ENCODE measurements around the gene MBD6. TPM values are rescaled to one million over a fixed set of nuclear protein-coding genes. Genes with fewer than 3 reads are reported as not detected.
"Not testable (repeated sequence)": the region's sequence is repeated elsewhere in the genome, so short reads cannot be mapped to it uniquely, and the experiment has no call there.

MBD6 gene
- polyA plus RNA-seq, 1 donor, result 67.7 TPM

DNA sequence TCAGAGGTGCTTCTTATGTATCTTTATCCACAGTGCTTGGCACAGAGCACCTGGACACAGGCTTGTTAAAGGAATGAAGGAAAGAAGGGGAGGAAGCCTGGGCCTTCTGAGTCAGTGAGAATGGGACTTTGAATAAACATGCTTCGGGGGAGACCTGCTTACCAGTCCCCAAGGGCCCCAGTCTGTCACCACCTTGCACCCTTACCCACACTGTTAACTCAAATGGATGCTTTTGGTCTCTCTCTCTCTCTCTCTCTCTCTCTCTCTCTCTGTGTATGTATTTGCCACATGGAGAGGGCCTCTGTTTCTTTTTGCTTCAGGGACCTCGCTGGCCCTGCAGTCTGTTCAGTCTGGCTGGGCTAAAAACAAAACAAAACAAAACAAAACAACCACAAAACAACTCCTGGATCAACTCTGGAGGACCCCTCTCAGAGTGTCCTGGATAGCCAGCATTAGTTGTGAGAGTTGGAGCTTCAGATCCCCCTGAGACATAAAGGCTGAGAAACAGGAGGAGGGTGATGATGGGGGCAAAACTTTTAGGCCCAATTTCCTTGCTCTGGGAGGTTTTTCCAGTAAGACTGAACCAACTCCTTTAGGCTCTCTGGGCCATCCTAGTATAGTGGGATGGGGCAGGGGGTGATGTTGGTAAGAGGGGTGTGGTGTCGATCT, 29.1 kb downstream of the MBD6 start:
- no peaks in the 10 kb centered on the region for H3K9me3 ChIP-seq (ENCODE audit: control insufficient read depth, low read depth, low read length)
- DNase-seq, result no peak
- peaks cover 70% of the 10 kb centered on the region for H3K27me3 ChIP-seq (ENCODE audit: control insufficient read depth, insufficient read depth, low read length)
- WGBS (ENCODE audit: insufficient coverage, low lambda C conversion rate), result no CpG with 5 or more reads among the region's 3 CpGs
- no peak overlapping the region for H3K27ac ChIP-seq (ENCODE audit: low read length)
- no peak overlapping the region for H3K4me3 ChIP-seq (ENCODE audit: low read length)
- peaks cover 3% of the 10 kb centered on the region for H3K4me1 ChIP-seq (ENCODE audit: control insufficient read depth, insufficient read depth, low read length)
- no peaks in the 10 kb centered on the region for H3K36me3 ChIP-seq (ENCODE audit: control insufficient read depth, insufficient read depth, low read length)

DNA sequence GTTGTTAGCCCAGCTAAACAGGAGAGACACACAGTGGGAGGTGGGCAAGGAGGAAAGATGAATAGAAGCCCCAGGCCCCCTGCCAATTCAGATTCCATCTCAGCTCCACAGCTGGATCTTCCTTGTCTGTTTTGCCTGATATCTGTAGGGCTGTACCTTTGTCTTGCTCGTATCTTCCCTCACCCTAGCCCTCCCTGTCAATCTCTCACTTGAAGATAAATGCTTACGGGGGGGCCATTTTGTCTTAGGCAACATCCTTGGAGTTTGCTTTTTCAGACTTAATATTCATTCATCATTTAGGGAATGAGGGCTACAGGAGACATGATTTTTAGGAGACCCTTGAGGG, 29.7 kb downstream of the MBD6 start:
- Histone ChIP-seq H3K27ac (ENCODE audit: low read length) (no peak overlapping the region), H3K4me3 (ENCODE audit: low read length) (no peak overlapping the region), H3K36me3 (ENCODE audit: control insufficient read depth, insufficient read depth, low read length) (no peaks in the 10 kb centered on the region), H3K27me3 (ENCODE audit: control insufficient read depth, insufficient read depth, low read length) (peaks cover 70% of the 10 kb centered on the region), H3K9me3 (ENCODE audit: control insufficient read depth, low read depth, low read length) (no peaks in the 10 kb centered on the region), H3K4me1 (ENCODE audit: control insufficient read depth, insufficient read depth, low read length) (peaks cover 3% of the 10 kb centered on the region)
- WGBS (ENCODE audit: insufficient coverage, low lambda C conversion rate), result no CpG with 5 or more reads among the region's 2 CpGs
- no peak for DNase-seq

DNA sequence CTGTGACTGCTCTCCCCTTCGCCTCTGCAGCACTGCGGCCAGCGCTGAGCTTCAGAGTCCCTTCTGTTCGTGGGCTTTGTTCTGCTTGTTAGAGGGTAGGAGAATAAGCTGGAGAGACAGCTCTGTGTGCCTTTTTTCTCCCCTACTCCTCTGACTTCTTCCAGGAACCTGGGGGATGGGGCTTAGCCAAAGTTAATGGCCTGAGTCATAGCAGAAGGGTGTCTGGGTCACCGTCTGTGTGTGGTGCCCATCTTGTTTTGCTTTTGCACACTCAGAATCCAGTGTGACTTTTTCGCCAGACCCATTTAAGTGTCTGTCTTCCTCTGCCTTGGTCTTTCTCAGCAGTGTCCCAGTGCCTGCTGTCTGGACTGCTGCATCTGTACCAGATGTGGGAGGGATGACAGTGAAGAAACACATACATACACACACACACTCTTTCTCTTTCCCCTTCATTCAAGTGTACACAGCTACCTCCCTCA, 30.2 kb downstream of the MBD6 start:
- Histone ChIP-seq H3K9me3 (ENCODE audit: control insufficient read depth, low read depth, low read length) (no peaks in the 10 kb centered on the region), H3K36me3 (ENCODE audit: control insufficient read depth, insufficient read depth, low read length) (no peaks in the 10 kb centered on the region), H3K27ac (ENCODE audit: low read length) (no peak overlapping the region), H3K27me3 (ENCODE audit: control insufficient read depth, insufficient read depth, low read length) (peaks cover 66% of the 10 kb centered on the region), H3K4me1 (ENCODE audit: control insufficient read depth, insufficient read depth, low read length) (peaks cover 3% of the 10 kb centered on the region), H3K4me3 (ENCODE audit: low read length) (no peak overlapping the region)
- no peak for DNase-seq
- 20% methylated on average over 1 of the region's 6 CpGs for WGBS (ENCODE audit: insufficient coverage, low lambda C conversion rate)

DNA sequence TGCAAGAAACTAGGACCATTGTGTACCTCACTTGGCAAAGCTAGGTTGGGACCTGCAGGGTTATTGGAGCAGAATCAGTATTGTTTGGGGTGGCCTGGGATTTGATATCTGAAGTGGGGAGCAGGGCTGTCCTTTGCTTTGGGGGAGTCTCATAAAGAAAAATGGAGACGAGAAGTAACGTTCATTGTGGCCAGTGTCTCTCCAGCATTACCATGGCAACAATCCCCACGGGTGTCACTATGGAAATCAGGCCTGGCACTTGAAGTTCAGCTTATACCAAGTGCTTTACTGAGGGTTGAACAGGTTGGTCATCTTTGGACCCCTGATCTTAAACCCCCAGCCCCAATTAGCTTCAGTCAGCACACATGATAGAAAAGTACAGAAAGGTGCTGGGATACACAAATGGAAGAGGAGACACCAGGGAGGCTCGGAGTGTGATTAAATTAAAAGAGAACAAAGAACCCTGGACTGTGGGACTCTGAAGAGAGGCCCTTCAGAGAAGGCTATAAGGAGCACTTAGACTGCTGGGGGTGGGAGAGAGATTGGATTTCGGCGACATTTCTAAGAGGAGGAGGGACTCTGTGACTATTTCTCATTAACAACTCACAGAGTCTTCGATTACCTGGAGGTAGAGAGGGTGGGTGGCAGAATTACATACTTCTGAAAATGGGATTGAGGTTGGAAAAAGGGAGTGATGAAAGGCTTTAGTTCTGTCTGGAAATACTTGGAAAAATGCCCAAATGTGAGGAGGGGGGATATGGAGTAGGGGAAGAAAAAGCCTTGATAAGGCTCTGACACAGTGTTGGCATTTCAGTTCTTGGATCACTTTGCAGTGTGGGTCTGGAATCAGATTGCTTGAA, 30.9 kb downstream of the MBD6 start:
- no CpG with 5 or more reads among the region's 7 CpGs for WGBS (ENCODE audit: insufficient coverage, low lambda C conversion rate)
- Histone ChIP-seq H3K36me3 (ENCODE audit: control insufficient read depth, insufficient read depth, low read length) (no peaks in the 10 kb centered on the region), H3K27me3 (ENCODE audit: control insufficient read depth, insufficient read depth, low read length) (peaks cover 62% of the 10 kb centered on the region)

DNA sequence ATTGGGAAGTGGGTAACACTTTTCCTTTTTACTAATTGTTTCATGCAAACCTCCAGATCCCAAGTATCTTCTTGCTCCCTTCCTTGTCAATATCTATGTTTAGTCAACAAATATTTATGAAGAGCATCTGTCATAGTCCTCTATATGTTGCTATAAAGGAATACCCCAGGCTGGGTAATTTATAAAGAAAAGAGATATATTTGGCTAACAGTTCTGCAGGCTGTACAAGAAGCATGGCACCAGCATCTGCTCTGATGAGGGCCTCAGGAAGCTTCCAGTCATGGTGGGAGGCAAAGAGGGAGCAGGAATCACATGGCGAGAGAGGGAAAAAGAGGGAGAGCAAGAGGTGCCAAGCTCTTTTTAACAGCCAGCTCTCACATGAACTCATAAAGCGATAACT, 31.8 kb downstream of the MBD6 start:
- no CpG with 5 or more reads among the region's 2 CpGs for WGBS (ENCODE audit: insufficient coverage, low lambda C conversion rate)
- Histone ChIP-seq H3K9me3 (ENCODE audit: control insufficient read depth, low read depth, low read length) (no peaks in the 10 kb centered on the region), H3K36me3 (ENCODE audit: control insufficient read depth, insufficient read depth, low read length) (no peaks in the 10 kb centered on the region), H3K27ac (ENCODE audit: low read length) (no peak overlapping the region), H3K4me1 (ENCODE audit: control insufficient read depth, insufficient read depth, low read length) (peaks cover 3% of the 10 kb centered on the region), H3K4me3 (ENCODE audit: low read length) (no peak overlapping the region), H3K27me3 (ENCODE audit: control insufficient read depth, insufficient read depth, low read length) (peaks cover 53% of the 10 kb centered on the region)
- no peak for DNase-seq

More for the DNA sequence above, 30.9 kb downstream of the MBD6 start:
- Histone ChIP-seq H3K4me1 (ENCODE audit: control insufficient read depth, insufficient read depth, low read length) (peaks cover 3% of the 10 kb centered on the region), H3K4me3 (ENCODE audit: low read length) (no peak overlapping the region), H3K27ac (ENCODE audit: low read length) (no peak overlapping the region), H3K9me3 (ENCODE audit: control insufficient read depth, low read depth, low read length) (no peaks in the 10 kb centered on the region)
- DNase-seq, result no peak

DNA sequence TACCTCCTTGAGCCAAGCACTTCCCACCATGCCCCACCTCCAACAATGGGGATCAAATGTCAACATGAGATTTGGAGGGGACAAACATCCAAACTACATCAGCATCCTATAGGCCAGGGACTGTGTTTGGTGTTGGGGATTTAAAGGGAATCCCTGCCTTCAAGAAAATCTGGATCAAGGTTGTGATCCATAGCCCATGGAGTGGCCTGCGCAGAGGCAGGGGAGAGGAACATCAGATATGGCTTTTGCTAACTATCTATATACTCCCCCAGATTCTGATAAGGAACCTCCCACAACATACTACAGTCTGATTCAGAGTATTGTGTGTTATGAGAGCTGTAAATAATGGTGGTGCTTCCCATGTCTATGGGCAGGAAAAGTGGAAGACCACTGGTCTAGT, 32.3 kb downstream of the MBD6 start:
- H3K4me1 ChIP-seq (ENCODE audit: control insufficient read depth, insufficient read depth, low read length), result peaks cover 3% of the 10 kb centered on the region
- no peaks in the 10 kb centered on the region for H3K36me3 ChIP-seq (ENCODE audit: control insufficient read depth, insufficient read depth, low read length)
- no peaks in the 10 kb centered on the region for H3K9me3 ChIP-seq (ENCODE audit: control insufficient read depth, low read depth, low read length)
- H3K4me3 ChIP-seq (ENCODE audit: low read length), result no peak overlapping the region
- 100% methylated on average over 1 of the region's 1 CpG for WGBS (ENCODE audit: insufficient coverage, low lambda C conversion rate)
- H3K27me3 ChIP-seq (ENCODE audit: control insufficient read depth, insufficient read depth, low read length), result peaks cover 48% of the 10 kb centered on the region
- DNase-seq, result no peak
- H3K27ac ChIP-seq (ENCODE audit: low read length), result no peak overlapping the region

DNA sequence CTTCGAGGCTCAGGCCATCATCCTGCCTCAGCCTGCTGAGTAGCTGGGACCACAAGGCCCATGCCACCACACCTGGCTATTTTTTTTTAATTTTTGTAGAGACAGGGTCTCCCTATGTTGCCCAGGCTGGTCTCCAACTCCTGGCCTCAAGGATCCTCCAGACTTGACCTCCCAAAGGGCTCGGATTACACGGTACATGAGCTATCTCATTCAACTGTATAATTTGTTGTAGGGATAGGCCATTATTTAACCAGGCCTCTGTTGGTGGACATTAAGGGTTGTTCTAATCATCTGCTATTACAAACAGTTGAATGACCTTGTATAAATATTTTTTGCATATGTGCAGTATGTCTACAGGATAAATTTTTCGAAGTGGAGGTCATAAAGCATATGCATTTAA, 36.2 kb downstream of the MBD6 start:
- WGBS (ENCODE audit: insufficient coverage, low lambda C conversion rate), result no CpG with 5 or more reads among the region's 4 CpGs
- Histone ChIP-seq H3K36me3 (ENCODE audit: control insufficient read depth, insufficient read depth, low read length) (no peaks in the 10 kb centered on the region), H3K27me3 (ENCODE audit: control insufficient read depth, insufficient read depth, low read length) (peaks cover 17% of the 10 kb centered on the region), H3K4me3 (ENCODE audit: low read length) (no peak overlapping the region), H3K9me3 (ENCODE audit: control insufficient read depth, low read depth, low read length) (no peaks in the 10 kb centered on the region), H3K4me1 (ENCODE audit: control insufficient read depth, insufficient read depth, low read length) (no peaks in the 10 kb centered on the region), H3K27ac (ENCODE audit: low read length) (no peak overlapping the region)
- DNase-seq, result no peak

DNA sequence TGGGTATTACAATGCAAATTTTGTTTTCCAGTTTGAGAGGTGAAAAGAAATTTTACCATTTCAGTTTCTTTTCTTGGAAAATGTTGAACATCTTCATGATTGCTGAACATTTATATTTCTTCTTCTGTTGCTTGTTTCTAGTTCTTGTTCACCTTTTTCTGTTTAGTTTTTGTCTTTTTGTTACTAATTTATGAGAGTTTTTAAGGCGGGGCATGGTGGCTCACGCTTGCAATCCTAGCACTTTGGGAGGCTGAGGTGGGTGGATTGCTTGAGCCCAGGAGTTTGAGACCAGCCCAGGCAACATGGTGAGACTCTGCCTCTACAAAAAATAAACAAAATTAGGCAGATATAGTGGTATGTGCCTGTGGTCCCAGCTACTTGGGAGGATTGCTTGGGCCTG, 37.9 kb downstream of the MBD6 start:
- no peaks in the 10 kb centered on the region for H3K36me3 ChIP-seq (ENCODE audit: control insufficient read depth, insufficient read depth, low read length)
- H3K27me3 ChIP-seq (ENCODE audit: control insufficient read depth, insufficient read depth, low read length), result peaks cover 14% of the 10 kb centered on the region
- no peak for DNase-seq
- no peaks in the 10 kb centered on the region for H3K4me1 ChIP-seq (ENCODE audit: control insufficient read depth, insufficient read depth, low read length)
- no CpG with 5 or more reads among the region's 2 CpGs for WGBS (ENCODE audit: insufficient coverage, low lambda C conversion rate)
- no peak overlapping the region for H3K4me3 ChIP-seq (ENCODE audit: low read length)
- H3K9me3 ChIP-seq (ENCODE audit: control insufficient read depth, low read depth, low read length), result no peaks in the 10 kb centered on the region
- no peak overlapping the region for H3K27ac ChIP-seq (ENCODE audit: low read length)

DNA sequence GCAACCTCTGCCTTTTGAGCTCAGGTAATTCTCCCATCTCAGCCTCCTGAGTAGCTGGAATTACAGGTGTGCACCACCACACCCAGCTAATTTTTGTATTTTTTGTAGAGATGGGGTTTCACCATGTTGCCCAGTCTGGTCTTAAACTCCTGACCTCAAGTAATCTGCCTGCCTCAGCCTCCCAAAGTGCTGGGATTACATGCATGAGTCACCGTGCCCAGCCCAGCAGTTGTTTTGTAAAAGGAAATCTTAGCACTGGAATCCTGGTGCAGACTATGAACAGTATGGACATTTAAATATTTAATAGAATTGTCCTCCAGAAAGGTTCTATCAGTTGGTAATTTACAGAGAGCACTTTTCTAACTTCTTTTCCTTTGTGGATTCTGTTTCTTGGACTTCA, 38.5 kb downstream of the MBD6 start:
- no CpG with 5 or more reads among the region's 1 CpG for WGBS (ENCODE audit: insufficient coverage, low lambda C conversion rate)
- H3K9me3 ChIP-seq (ENCODE audit: control insufficient read depth, low read depth, low read length); H3K36me3 ChIP-seq (ENCODE audit: control insufficient read depth, insufficient read depth, low read length); H3K27ac ChIP-seq (ENCODE audit: low read length); DNase-seq; H3K4me1 ChIP-seq (ENCODE audit: control insufficient read depth, insufficient read depth, low read length); H3K4me3 ChIP-seq (ENCODE audit: low read length): not testable (repeated sequence)
- peaks cover 14% of the 10 kb centered on the region for H3K27me3 ChIP-seq (ENCODE audit: control insufficient read depth, insufficient read depth, low read length)

DNA sequence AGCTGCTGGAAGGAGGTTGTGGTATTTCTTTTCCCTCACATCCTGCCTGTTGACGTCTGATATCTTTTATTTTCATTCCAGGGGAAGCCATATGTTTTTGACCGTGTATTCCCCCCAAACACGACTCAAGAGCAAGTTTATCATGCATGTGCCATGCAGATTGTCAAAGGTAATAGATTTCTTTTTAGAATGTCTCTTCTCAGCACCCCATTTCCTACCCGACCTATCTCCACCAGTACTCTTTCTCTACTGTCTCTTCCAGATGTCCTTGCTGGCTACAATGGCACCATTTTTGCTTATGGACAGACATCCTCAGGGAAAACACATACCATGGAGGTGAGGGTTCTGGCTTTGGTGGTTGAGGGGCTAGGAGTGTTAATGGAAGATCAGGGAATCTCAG, 40.7 kb downstream of the MBD6 start:
- H3K9me3 ChIP-seq (ENCODE audit: control insufficient read depth, low read depth, low read length), result no peaks in the 10 kb centered on the region
- 67% methylated on average over 1 of the region's 4 CpGs for WGBS (ENCODE audit: insufficient coverage, low lambda C conversion rate)
- peaks cover 18% of the 10 kb centered on the region for H3K27me3 ChIP-seq (ENCODE audit: control insufficient read depth, insufficient read depth, low read length)
- DNase-seq, result no peak
- no peak overlapping the region for H3K4me3 ChIP-seq (ENCODE audit: low read length)
- H3K36me3 ChIP-seq (ENCODE audit: control insufficient read depth, insufficient read depth, low read length), result no peaks in the 10 kb centered on the region
- H3K27ac ChIP-seq (ENCODE audit: low read length), result no peak overlapping the region
- H3K4me1 ChIP-seq (ENCODE audit: control insufficient read depth, insufficient read depth, low read length), result no peaks in the 10 kb centered on the region
